Caki2 (cell line): ENCODE results near the gene IKZF1. TPM values are rescaled to one million over a fixed set of nuclear protein-coding genes. Genes with fewer than 3 reads are reported as not detected.

Experiments
- DNase-seq: peaks from one replicate; pipeline ENCODE4 v3.0.0-alpha.2; 2015; ENCODE audit warnings: low read depth
- in situ Hi-C: cut with HindIII; loops from 2 replicates; pipeline ENCODE4 v1.10.0; 2016; ENCODE audit warnings: low sequenced_read_pairs, low pct_unique_long_range_greater_than_20kb, mixed read lengths
- total RNA-seq: library from RNA; depleted of rRNA; stranded (reverse); fragments of >200 nt; shearing (Covaris generic); gene quantifications from 2 replicates; pipeline ENCODE4 v1.2.3, GENCODE V29; 2014; ENCODE audit warnings: low replicate concordance

Gene IKZF1
- total RNA-seq, 1 experiment from 2014 or later = not detected

GRCh38 chr7:50379539-50379938 is 75.0 kb downstream of the IKZF1 start:
- in situ Hi-C loops = no loop called here
- DNase-seq = no peak

GRCh38 chr7:50382455-50382854 is 77.9 kb downstream of the IKZF1 start:
- in situ Hi-C loops = no loop called here
- DNase-seq = no peak

- in situ Hi-C loops = no loop called here
These were observed 82.8 kb downstream of the IKZF1 start for GRCh38 chr7:50387351-50387750.

GRCh38 chr7:50389961-50390360 is 85.4 kb downstream of the IKZF1 start:
- no peak for DNase-seq
- in situ Hi-C loops = no loop called here

More at GRCh38 chr7:50387351-50387750, 82.8 kb downstream of the IKZF1 start:
- DNase-seq = no peak

- DNase-seq = no peak
- in situ Hi-C loops = no loop called here
These were observed 86.9 kb downstream of the IKZF1 start for GRCh38 chr7:50391386-50391785.

- in situ Hi-C loops = no loop called here
These were observed 88.6 kb downstream of the IKZF1 start for GRCh38 chr7:50393076-50393475.

GRCh38 chr7:50393547-50394252 is 89.2 kb downstream of the IKZF1 start:
- in situ Hi-C loops = no loop called here
- no peak for DNase-seq

More at GRCh38 chr7:50393076-50393475, 88.6 kb downstream of the IKZF1 start:
- DNase-seq = no peak

GRCh38 chr7:50394315-50394714 is 89.8 kb downstream of the IKZF1 start:
- no peak for DNase-seq
- in situ Hi-C loops = no loop called here

GRCh38 chr7:50396856-50397255 is 92.3 kb downstream of the IKZF1 start:
- in situ Hi-C loops = no loop called here
- DNase-seq = no peak

GRCh38 chr7:50397320-50397970 is 92.9 kb downstream of the IKZF1 start:
- in situ Hi-C loops = no loop called here

GRCh38 chr7:50397971-50398324 is 93.4 kb downstream of the IKZF1 start:
- no peak for DNase-seq
- in situ Hi-C loops = no loop called here

More at GRCh38 chr7:50397320-50397970, 92.9 kb downstream of the IKZF1 start:
- DNase-seq = no peak

GRCh38 chr7:50399206-50399605 is 94.7 kb downstream of the IKZF1 start:
- in situ Hi-C loops = no loop called here
- no peak for DNase-seq

GRCh38 chr7:50399635-50400034 is 95.1 kb downstream of the IKZF1 start:
- in situ Hi-C loops = no loop called here
- DNase-seq = no peak

GRCh38 chr7:50400114-50400513 is 95.6 kb downstream of the IKZF1 start:
- no peak for DNase-seq
- in situ Hi-C loops = no loop called here

- DNase-seq = no peak
- in situ Hi-C loops = no loop called here
These were observed 99.9 kb downstream of the IKZF1 start for GRCh38 chr7:50404392-50404791.

- DNase-seq = no peak
- in situ Hi-C loops = no loop called here
These were observed 100.7 kb downstream of the IKZF1 start for GRCh38 chr7:50405221-50405620.

GRCh38 chr7:50406935-50407334 is 102.4 kb downstream of the IKZF1 start:
- DNase-seq = no peak
- in situ Hi-C loops = no loop called here

- in situ Hi-C loops = no loop called here
- DNase-seq = no peak
These were observed 105.6 kb downstream of the IKZF1 start for GRCh38 chr7:50409856-50410745.

GRCh38 chr7:50411332-50411731 is 106.8 kb downstream of the IKZF1 start:
- in situ Hi-C loops = no loop called here
- no peak for DNase-seq
